Endodermal cell (in vitro differentiated cells): ENCODE data around the gene MEGF10. TPM values are rescaled to one million over a fixed set of nuclear protein-coding genes. Genes with fewer than 3 reads are reported as not detected.

Experiments used
- DNase-seq: peaks from one replicate; pipeline ENCODE4 v3.0.0-alpha.2; 2017
- H3K27ac ChIP-seq: 2 replicates; pipeline ENCODE4 v1.5.1; 2013; ENCODE audit warnings: mild to moderate bottlenecking, low read depth, low read length, moderate library complexity
- H3K27me3 ChIP-seq: 2 replicates; pipeline ENCODE4 v1.6.1; 2013; ENCODE audit warnings: mild to moderate bottlenecking, low read length, moderate library complexity; ENCODE audit not compliant: insufficient read depth, control insufficient read depth, poor library complexity, severe bottlenecking
- H3K36me3 ChIP-seq: 2 replicates; pipeline ENCODE4 v1.7.0; 2013; ENCODE audit warnings: mild to moderate bottlenecking, low read length, moderate library complexity; ENCODE audit not compliant: control insufficient read depth, insufficient read depth
- H3K4me1 ChIP-seq: one replicate; pipeline ENCODE4 v1.7.0; 2013; ENCODE audit warnings: low read length; ENCODE audit not compliant: control insufficient read depth, insufficient read depth
- H3K4me3 ChIP-seq: 2 replicates; pipeline ENCODE4 v1.5.1; 2013; ENCODE audit warnings: mild to moderate bottlenecking, low read length, moderate library complexity
- H3K9ac ChIP-seq: 2 replicates; pipeline ENCODE4 v1.6.1; 2013; ENCODE audit warnings: mild to moderate bottlenecking, low read length, moderate library complexity; ENCODE audit not compliant: poor library complexity, severe bottlenecking; ENCODE audit errors: extremely low read depth
- H3K9me3 ChIP-seq: 2 replicates; pipeline ENCODE4 v1.6.1; 2013; ENCODE audit warnings: mild to moderate bottlenecking, low read length, moderate library complexity; ENCODE audit not compliant: control insufficient read depth
- H3K27ac Mint-ChIP-seq: 2 replicates; pipeline ENCODE4 v1.8.0; 2020; ENCODE audit warnings: mixed read lengths
- H3K27me3 Mint-ChIP-seq: 2 replicates; pipeline ENCODE4 v1.8.0; 2021; ENCODE audit warnings: mild to moderate bottlenecking, mixed read lengths; ENCODE audit not compliant: insufficient read depth
- H3K36me3 Mint-ChIP-seq: 2 replicates; pipeline ENCODE4 v1.8.0; 2020; ENCODE audit warnings: low read depth, mixed read lengths
- H3K4me1 Mint-ChIP-seq: 2 replicates; pipeline ENCODE4 v1.8.0; 2020; ENCODE audit warnings: mixed read lengths
- H3K4me3 Mint-ChIP-seq: 2 replicates; pipeline ENCODE4 v1.8.0; 2020; ENCODE audit warnings: mild to moderate bottlenecking, moderate library complexity, mixed read lengths
- H3K9me3 Mint-ChIP-seq: 2 replicates; pipeline ENCODE4 v1.8.0; 2020; ENCODE audit warnings: mild to moderate bottlenecking, mixed read lengths
- CTCF ChIP-seq: fragments of 200-600 bp; sonication (generic); conservative IDR thresholded peaks from 2 replicates; pipeline ENCODE4 v1.5.0; 2021; ENCODE audit warnings: antibody characterized with exemption, mild to moderate bottlenecking
- WGBS, 2 experiments: methylation state at CpG; one replicate each; pipeline versions ENCODE4 v1.1.5 to v1.1.7; 2013; ENCODE audit warnings: missing lambda C conversion rate in 2 of 2, mixed read lengths in 1 of 2; ENCODE audit not compliant: insufficient coverage in 1 of 2, insufficient read length in 1 of 2; 5-methylcytosine and 5-hydroxymethylcytosine counted together
- total RNA-seq, 2 donors: library from RNA; stranded (reverse); fragmentation: NEBNext Ultra II Directional in 1 of 2; extraction: Animal tissue kit (Norgen Biotek cat#: 25700) in 1 of 2; gene quantifications; 2 replicates in 1 of 2; 3 replicates in 1 of 2; pipeline ENCODE4 v1.2.1, GENCODE V29; 2021

The MEGF10 gene
- total RNA-seq, 2 donors from 2014 or later = 12.7 to 17.7 TPM

DNA sequence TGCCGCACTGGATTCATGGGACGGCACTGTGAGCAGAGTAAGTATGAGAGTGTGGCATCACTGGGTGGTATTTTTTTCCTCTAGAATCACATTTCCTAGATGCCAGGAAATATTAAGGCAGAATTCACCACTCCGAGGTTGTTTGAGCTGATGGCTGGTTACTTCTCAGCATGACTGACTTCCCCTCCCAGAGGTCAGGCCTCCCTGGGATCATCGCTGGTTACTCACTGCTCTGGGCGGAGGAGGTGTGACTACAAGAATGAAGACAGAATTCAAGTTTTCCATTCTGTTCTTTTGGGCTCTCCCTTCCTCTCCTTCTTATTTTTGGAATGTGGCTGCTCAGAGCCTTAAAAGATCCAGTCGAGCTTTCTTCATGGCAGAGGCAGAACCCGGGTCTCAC, 150.2 kb downstream of the MEGF10 start:
- no peaks in the 10 kb centered on the region for H3K36me3 ChIP-seq
- H3K4me3 ChIP-seq = no peak overlapping the region
- Mint-ChIP-seq H3K9me3 (no peaks in the 10 kb centered on the region), H3K36me3 (peaks cover 4% of the 10 kb centered on the region), H3K4me3 (no peak overlapping the region), H3K4me1 (peaks cover 18% of the 10 kb centered on the region), H3K27me3 (no peaks in the 10 kb centered on the region), H3K27ac (no peak overlapping the region)
- no peaks in the 10 kb centered on the region for H3K9me3 ChIP-seq
- no peak for TF ChIP-seq CTCF
- no peaks in the 10 kb centered on the region for H3K27me3 ChIP-seq
- no peaks in the 10 kb centered on the region for H3K4me1 ChIP-seq
- 92 to 93% methylated on average over 4 to 7 of the region's 7 CpGs for WGBS, 2 experiments
- no peak overlapping the region for H3K27ac ChIP-seq
- H3K9ac ChIP-seq = no peak overlapping the region
- DNase-seq = no peak

GRCh38 chr5:127441799-127442484, 151.3 kb downstream of the MEGF10 start:
- H3K4me1 Mint-ChIP-seq = peaks cover 23% of the 10 kb centered on the region
- no peaks in the 10 kb centered on the region for H3K27me3 ChIP-seq
- TF ChIP-seq CTCF = peak; percentile 34
- no peak overlapping the region for H3K4me3 Mint-ChIP-seq
- peaks cover 3% of the 10 kb centered on the region for H3K9me3 Mint-ChIP-seq
- DNase-seq = no peak
- peaks cover 7% of the 10 kb centered on the region for H3K36me3 Mint-ChIP-seq
- no peaks in the 10 kb centered on the region for H3K9me3 ChIP-seq
- H3K4me3 ChIP-seq = no peak overlapping the region
- no peaks in the 10 kb centered on the region for H3K36me3 ChIP-seq
- no peaks in the 10 kb centered on the region for H3K27me3 Mint-ChIP-seq
- H3K27ac ChIP-seq = no peak overlapping the region
- 93 to 96% methylated on average over 3 to 4 of the region's 4 CpGs for WGBS, 2 experiments
- H3K27ac Mint-ChIP-seq = no peak overlapping the region
- no peak overlapping the region for H3K9ac ChIP-seq
- peaks cover 6% of the 10 kb centered on the region for H3K4me1 ChIP-seq

GRCh38 chr5:127444171-127444570, 153.6 kb downstream of the MEGF10 start:
- H3K36me3 ChIP-seq = peaks cover 20% of the 10 kb centered on the region
- H3K27ac ChIP-seq = no peak overlapping the region
- Mint-ChIP-seq H3K9me3 (peaks cover 3% of the 10 kb centered on the region), H3K27me3 (no peaks in the 10 kb centered on the region), H3K4me3 (no peak overlapping the region), H3K4me1 (peaks cover 23% of the 10 kb centered on the region), H3K36me3 (peaks cover 18% of the 10 kb centered on the region), H3K27ac (no peak overlapping the region)
- H3K4me3 ChIP-seq = no peak overlapping the region
- no peak for TF ChIP-seq CTCF
- H3K9ac ChIP-seq = no peak overlapping the region
- 78% methylated on average over 1 of the region's 1 CpG; no CpG with 5 or more reads in 1 of the 2 experiments for WGBS, 2 experiments
- H3K4me1 ChIP-seq = peaks cover 6% of the 10 kb centered on the region
- no peaks in the 10 kb centered on the region for H3K9me3 ChIP-seq
- DNase-seq = no peak
- H3K27me3 ChIP-seq = no peaks in the 10 kb centered on the region
